Measurements from ENCODE around the gene AKAP13. TPM values are rescaled to one million over a fixed set of nuclear protein-coding genes. Genes with fewer than 3 reads are reported as not detected.

Gene AKAP13
- total RNA-seq, 2 experiments from 2014 or later, result 79.4 to 83.2 TPM

DNA sequence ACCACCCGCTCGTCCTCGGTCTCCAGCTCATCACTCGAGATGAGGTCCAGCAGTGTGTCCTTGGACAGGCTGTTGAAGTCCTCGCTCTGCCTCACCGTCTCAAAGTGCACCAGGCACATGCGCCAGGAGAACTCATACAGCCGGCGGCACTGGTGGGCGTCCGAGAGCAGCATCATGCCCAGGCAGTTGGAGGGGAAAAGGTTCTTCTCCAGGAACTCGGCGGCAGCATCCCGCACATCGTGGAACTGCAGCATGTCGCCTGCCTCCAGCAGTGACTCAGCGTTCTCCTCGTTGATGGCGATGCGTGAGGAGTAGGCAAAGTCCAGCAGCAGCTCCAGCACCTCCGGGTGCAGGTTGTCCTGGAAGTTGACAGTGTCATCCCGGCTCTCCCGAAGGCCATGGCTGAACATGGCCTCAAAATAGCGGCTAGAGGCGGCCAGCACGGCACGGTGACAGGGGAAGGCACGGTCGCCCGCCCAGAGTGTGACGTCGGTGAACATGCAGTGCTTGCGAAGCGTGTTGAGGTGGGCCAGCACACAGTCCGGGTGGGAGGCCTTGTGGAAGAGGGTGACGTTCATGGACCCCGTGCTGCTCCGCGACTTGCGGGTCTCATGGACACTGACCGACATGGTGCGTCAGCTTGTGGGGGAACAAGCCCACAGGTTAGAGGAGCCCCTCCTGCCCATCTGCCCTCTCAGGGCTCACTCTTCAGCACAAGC is 388.9 kb downstream of the AKAP13 start:
- CTCF ChIA-PET, result interaction anchor here (0.8 kb wide), 1 partner anchor 38 kb away, joined by 4 read pairs; no protein-coding TSS in a partner anchor
- Mint-ChIP-seq H3K36me3 (ENCODE audit: low read depth) (no peaks in the 10 kb centered on the region), H3K4me1 (ENCODE audit: low read depth) (peaks cover 4% of the 10 kb centered on the region), H3K4me3 (no peak overlapping the region), H3K9me3 (no peaks in the 10 kb centered on the region), H3K27me3 (ENCODE audit: low read depth) (no peaks in the 10 kb centered on the region), H3K27ac (no peak overlapping the region)
- intact Hi-C loops (cut with micrococcal nuclease), result no loop called here
- no peak for DNase-seq

DNA sequence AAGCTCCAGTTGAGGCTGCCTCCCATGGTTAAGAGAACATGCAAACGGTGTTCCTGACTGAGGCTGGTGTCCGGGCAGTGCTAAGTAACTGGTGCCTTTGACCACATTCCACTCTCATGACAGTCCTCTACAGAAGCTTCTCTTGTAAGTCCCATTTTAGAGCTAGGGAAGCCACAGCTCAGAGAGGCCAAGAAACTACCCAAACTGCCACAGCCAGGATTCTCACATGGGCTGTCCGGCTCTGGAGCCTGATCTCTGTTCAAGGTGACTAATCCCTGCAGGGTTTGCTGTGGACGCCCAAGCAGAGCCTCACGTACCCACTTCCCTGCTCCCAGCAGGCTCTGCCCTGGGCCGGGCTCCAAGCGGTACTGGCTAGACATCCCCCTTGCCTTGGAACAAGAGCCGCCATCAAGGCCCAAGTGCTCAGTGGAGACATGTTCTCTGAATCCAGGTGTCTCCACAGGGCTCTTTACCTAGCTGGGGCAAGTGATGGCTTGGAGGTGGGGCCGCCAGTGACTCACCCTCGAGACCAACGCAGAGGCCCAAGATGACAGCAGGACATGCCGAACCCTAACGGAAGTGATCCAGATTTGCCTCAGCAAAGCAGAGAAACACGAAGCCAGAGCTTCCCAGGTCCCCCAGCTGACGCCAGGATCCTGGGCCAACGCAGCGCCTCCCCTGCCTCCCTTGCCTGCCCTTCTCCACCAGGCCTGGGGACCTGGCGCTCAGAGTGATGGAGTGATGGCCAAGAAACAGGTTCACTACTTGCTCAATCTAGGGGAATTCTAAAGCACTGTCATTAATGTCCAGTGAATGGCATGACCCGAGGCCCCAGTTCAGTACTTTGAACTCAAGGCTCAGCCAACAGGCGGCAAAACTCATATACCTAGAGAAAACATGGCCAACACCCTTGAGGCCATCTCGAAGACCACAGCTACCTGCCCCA is 390.0 kb downstream of the AKAP13 start:
- Mint-ChIP-seq H3K4me1 (ENCODE audit: low read depth) (peaks cover 4% of the 10 kb centered on the region), H3K36me3 (ENCODE audit: low read depth) (no peaks in the 10 kb centered on the region), H3K4me3 (no peak overlapping the region), H3K27ac (no peak overlapping the region), H3K9me3 (no peaks in the 10 kb centered on the region), H3K27me3 (ENCODE audit: low read depth) (no peaks in the 10 kb centered on the region)
- no peak for DNase-seq
- intact Hi-C loops (cut with micrococcal nuclease), result no loop called here
- CTCF ChIA-PET, result no interaction called here

DNA sequence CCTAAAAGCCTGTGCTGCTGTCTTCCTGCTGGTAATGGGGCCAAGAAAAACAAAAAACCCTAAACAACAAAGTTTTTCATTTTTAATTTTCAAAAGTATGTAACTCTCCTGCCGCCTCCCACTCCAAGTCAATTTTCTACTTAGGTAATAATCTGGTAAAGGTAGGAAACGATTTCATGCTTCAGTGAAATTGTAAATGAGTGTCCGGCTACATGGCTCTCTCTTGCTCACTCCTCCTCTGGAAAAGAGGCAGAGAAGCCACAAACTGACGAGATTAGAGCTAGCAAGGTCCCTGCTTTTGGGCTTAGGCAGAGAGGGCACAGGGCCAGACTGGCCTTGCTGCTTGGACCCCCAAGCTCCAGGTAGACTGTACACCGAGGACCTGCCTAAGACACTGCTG is 390.9 kb downstream of the AKAP13 start:
- intact Hi-C loops (cut with micrococcal nuclease), result no loop called here
- H3K4me1 Mint-ChIP-seq (ENCODE audit: low read depth), result peaks cover 4% of the 10 kb centered on the region
- no peaks in the 10 kb centered on the region for H3K9me3 Mint-ChIP-seq
- no peaks in the 10 kb centered on the region for H3K36me3 Mint-ChIP-seq (ENCODE audit: low read depth)
- no peak overlapping the region for H3K27ac Mint-ChIP-seq
- CTCF ChIA-PET, result no interaction called here
- no peak for DNase-seq
- H3K4me3 Mint-ChIP-seq, result no peak overlapping the region
- no peaks in the 10 kb centered on the region for H3K27me3 Mint-ChIP-seq (ENCODE audit: low read depth)

DNA sequence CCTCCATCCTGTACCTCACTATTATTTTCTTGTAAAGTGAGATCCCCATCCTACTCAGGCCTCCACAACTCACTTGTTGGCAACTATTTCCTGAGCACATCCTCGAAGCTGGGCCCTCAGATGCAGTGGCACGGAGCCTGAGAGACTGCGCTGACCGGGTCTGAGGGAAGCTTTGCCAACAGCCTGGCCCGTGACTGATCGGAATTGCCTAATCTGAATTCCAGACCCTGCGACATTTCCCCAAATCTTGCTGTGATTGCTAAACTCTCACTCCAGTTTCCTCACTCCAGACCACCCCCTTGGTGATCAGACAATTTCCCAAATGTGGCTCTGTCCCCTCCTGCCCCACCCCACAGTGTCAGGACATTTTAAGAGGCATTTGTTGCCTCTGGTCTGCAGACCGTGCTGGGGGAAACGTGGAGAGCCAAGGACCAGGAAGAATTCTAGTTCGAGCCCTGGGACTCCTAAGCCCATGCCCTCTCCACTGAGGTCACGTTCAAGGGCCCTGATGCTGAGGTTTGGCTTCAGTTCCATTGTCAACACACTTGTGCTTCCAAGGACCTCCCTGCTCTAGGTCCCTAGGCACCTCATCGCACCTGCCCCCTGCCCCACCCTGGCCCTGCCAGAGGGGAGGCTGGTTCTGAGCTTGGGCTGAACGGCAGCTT is 391.5 kb downstream of the AKAP13 start:
- no peak for DNase-seq
- CTCF ChIA-PET, result no interaction called here
- peak overlapping the region; percentile 50 for H3K27ac Mint-ChIP-seq
- peaks cover 5% of the 10 kb centered on the region for H3K4me1 Mint-ChIP-seq (ENCODE audit: low read depth)
- intact Hi-C loops (cut with micrococcal nuclease), result no loop called here
- no peak overlapping the region for H3K4me3 Mint-ChIP-seq
- H3K27me3 Mint-ChIP-seq (ENCODE audit: low read depth), result no peaks in the 10 kb centered on the region
- no peaks in the 10 kb centered on the region for H3K9me3 Mint-ChIP-seq
- no peaks in the 10 kb centered on the region for H3K36me3 Mint-ChIP-seq (ENCODE audit: low read depth)

DNA sequence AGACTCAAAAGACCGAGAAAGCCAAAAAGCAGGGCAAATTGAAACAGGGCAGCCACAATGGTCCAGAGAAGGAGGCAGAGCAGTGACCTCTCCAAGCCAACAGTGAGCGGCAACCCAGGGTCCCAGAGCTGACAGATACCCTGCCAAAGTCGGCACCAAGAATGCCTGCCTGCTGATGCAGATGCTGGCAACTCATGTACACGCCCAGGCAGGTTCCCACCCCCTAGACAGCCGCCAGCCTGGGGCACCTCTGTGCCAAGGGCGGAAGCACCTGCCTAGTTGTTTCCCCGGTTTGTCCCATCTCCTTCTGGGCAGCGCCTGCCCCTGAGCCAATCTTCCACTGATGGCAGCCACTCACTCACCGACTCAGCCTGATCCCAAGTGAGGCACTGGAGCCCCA is 392.3 kb downstream of the AKAP13 start:
- Mint-ChIP-seq H3K4me3 (no peak overlapping the region), H3K4me1 (ENCODE audit: low read depth) (peaks cover 8% of the 10 kb centered on the region), H3K27ac (no peak overlapping the region), H3K9me3 (no peaks in the 10 kb centered on the region), H3K27me3 (ENCODE audit: low read depth) (no peaks in the 10 kb centered on the region), H3K36me3 (ENCODE audit: low read depth) (no peaks in the 10 kb centered on the region)
- no peak for DNase-seq
- intact Hi-C loops (cut with micrococcal nuclease), result no loop called here
- CTCF ChIA-PET, result interaction anchor here (0.6 kb wide), 1 partner anchor 586 kb away, joined by 3 read pairs; no protein-coding TSS in a partner anchor

DNA sequence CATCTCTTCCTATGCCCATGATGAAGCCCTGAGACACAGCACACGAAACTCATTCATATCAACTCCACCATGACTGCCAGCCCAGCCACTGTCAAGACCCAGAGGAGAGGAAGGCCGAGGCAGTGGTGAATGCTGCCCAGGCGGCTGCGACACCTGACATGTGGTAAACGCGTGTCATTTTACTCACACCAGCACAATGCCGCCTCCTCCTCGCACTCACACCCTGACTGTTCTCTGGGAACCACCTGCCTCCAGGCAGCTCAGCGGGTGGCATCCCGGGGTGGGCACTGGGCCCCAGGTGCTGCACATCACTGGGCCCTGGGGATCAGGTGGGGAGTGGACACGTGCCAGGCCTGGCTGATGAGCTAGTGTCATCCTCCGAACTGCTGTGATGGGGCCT is 392.8 kb downstream of the AKAP13 start:
- Mint-ChIP-seq H3K9me3 (no peaks in the 10 kb centered on the region), H3K4me3 (no peak overlapping the region), H3K27me3 (ENCODE audit: low read depth) (no peaks in the 10 kb centered on the region), H3K36me3 (ENCODE audit: low read depth) (no peaks in the 10 kb centered on the region), H3K27ac (no peak overlapping the region), H3K4me1 (ENCODE audit: low read depth) (peaks cover 9% of the 10 kb centered on the region)
- CTCF ChIA-PET, result interaction anchor here (0.6 kb wide), 1 partner anchor 586 kb away, joined by 3 read pairs; no protein-coding TSS in a partner anchor
- intact Hi-C loops (cut with micrococcal nuclease), result no loop called here
- no peak for DNase-seq

DNA sequence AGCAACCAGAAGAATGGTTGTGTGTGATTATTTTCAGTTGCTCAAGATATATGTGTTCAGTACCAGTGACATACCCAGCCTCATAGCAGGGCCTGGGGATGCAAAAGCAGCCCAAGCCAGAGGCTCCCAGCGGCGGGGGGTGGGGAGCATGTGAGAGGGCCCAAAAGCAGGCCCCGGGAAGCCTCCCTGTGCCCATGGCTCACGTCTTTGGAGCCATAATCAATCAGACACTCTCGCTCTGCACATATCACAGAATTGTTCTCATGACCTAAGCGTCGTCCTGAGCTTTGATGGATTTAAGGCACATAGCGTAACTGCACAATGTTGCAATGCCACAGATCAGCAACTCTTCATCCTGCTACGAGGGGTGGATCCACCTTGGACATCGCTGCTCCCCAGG is 393.6 kb downstream of the AKAP13 start:
- H3K27me3 Mint-ChIP-seq (ENCODE audit: low read depth), result no peaks in the 10 kb centered on the region
- no peaks in the 10 kb centered on the region for H3K9me3 Mint-ChIP-seq
- peaks cover 9% of the 10 kb centered on the region for H3K4me1 Mint-ChIP-seq (ENCODE audit: low read depth)
- CTCF ChIA-PET, result no interaction called here
- DNase-seq, result no peak
- H3K27ac Mint-ChIP-seq, result peak overlapping the region; percentile 35
- no peak overlapping the region for H3K4me3 Mint-ChIP-seq
- no peaks in the 10 kb centered on the region for H3K36me3 Mint-ChIP-seq (ENCODE audit: low read depth)
- intact Hi-C loops (cut with micrococcal nuclease), result no loop called here

DNA sequence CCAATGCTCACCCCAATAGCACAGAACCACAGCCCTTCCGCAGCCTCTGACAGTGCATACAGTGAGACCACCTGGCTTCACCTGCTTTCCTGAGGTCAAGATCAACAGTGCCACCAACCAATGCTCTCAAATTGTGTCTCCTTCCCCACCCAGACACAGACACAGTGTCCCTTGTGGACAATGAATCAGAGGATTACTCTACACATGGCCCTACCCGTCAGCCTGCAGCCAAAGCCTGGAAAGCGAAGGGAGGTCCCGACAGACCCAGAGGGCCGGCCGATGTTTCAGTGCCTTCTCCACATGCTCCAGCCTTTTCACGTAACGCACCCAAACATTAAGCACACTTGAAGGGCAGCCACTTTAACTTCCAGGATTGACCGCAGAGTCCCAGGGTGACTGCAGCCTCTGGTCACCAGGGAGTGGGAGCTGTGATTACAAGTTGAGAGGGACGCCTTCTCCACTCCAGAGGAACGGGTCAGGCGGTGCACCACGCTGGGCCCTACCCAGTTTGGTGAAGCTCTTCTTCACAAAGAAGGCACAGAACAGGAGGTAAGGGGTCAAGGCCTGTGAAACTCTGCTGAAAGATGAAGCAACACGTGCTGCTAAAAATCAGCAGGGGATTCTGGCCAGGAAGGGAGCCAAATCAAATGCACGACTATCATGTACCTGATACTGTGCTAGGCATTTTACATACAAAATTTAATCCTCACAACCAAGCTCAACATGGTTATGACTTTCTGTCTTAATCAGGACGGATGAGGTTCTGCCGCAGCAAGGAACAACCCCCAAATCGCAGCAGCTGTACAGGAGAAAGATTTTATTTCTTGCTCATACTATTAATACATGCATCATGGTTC is 397.1 kb downstream of the AKAP13 start:
- H3K27me3 Mint-ChIP-seq (ENCODE audit: low read depth), result no peaks in the 10 kb centered on the region
- CTCF ChIA-PET, result interaction anchor here (1.3 kb wide), 1 partner anchor 48 kb away, joined by 4 read pairs; no protein-coding TSS in a partner anchor
- DNase-seq, result no peak
- peaks cover 27% of the 10 kb centered on the region for H3K4me1 Mint-ChIP-seq (ENCODE audit: low read depth)
- no peaks in the 10 kb centered on the region for H3K36me3 Mint-ChIP-seq (ENCODE audit: low read depth)
- H3K9me3 Mint-ChIP-seq, result no peaks in the 10 kb centered on the region
- H3K4me3 Mint-ChIP-seq, result no peak overlapping the region
- no peak overlapping the region for H3K27ac Mint-ChIP-seq
- intact Hi-C loops (cut with micrococcal nuclease), result no loop called here

DNA sequence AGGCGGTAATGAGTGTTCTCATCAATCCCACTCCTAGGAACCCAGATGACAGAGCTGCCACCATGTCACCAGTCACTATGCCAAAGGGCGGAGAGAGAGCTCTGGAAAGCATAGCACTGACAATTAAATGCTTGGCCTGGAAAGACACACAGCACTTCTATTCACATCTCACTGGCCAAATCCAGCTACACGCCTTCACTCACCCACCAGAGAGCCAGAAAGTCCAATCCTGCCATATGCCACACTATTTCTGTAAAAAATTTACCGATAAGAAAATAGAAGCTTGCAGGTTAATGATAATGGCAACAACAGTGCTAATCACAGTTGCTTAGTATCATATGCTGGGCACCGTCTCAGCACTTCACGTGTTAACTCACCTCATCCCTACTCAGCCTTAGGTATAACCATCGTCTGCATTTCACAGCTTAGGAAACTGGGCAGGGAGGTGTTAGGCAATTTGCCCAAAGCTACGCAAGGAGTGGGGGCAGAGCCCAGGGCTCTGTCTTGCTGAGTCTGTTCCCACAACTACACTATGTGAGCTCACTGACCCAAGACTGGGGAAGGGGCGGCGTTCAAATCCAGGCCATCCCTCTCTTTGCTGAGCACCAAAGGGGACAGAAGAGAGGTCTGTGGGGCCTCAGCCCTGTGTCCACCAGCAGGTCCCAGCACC is 397.8 kb downstream of the AKAP13 start:
- no peaks in the 10 kb centered on the region for H3K27me3 Mint-ChIP-seq (ENCODE audit: low read depth)
- no peak overlapping the region for H3K4me3 Mint-ChIP-seq
- intact Hi-C loops (cut with micrococcal nuclease), result no loop called here
- DNase-seq, result no peak
- H3K27ac Mint-ChIP-seq, result no peak overlapping the region
- no peaks in the 10 kb centered on the region for H3K9me3 Mint-ChIP-seq
- peaks cover 30% of the 10 kb centered on the region for H3K4me1 Mint-ChIP-seq (ENCODE audit: low read depth)
- H3K36me3 Mint-ChIP-seq (ENCODE audit: low read depth), result no peaks in the 10 kb centered on the region
- CTCF ChIA-PET, result interaction anchor here (1.2 to 1.3 kb wide), 2 partner anchors 9 to 48 kb away, joined by 3 to 4 read pairs; no protein-coding TSS in a partner anchor

DNA sequence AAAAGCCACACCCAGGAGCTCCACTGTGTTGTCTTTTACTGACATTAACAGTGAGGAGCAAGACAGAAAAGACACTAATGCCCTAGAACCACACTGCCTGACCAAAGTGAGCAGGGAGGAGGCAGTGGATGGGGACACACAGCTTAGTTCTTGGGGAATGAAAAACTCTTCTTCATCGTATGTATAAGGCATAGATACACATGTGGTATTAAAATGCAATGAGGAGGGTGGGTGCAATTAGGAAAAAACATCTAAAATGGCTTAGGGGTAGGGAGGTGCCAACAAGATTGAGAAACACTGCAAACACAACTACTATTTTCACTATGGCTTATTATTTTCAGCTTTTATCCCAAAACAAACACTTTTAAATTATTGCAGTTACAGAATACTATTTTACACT is 398.8 kb downstream of the AKAP13 start:
- CTCF ChIA-PET, result interaction anchor here (1.2 kb wide), 1 partner anchor 8 kb away, joined by 3 read pairs; no protein-coding TSS in a partner anchor
- H3K27me3 Mint-ChIP-seq (ENCODE audit: low read depth), result no peaks in the 10 kb centered on the region
- no peaks in the 10 kb centered on the region for H3K9me3 Mint-ChIP-seq
- no peak overlapping the region for H3K27ac Mint-ChIP-seq
- no peak for DNase-seq
- H3K36me3 Mint-ChIP-seq (ENCODE audit: low read depth), result no peaks in the 10 kb centered on the region
- peaks cover 32% of the 10 kb centered on the region for H3K4me1 Mint-ChIP-seq (ENCODE audit: low read depth)
- H3K4me3 Mint-ChIP-seq, result no peak overlapping the region
- intact Hi-C loops (cut with micrococcal nuclease), result no loop called here

DNA sequence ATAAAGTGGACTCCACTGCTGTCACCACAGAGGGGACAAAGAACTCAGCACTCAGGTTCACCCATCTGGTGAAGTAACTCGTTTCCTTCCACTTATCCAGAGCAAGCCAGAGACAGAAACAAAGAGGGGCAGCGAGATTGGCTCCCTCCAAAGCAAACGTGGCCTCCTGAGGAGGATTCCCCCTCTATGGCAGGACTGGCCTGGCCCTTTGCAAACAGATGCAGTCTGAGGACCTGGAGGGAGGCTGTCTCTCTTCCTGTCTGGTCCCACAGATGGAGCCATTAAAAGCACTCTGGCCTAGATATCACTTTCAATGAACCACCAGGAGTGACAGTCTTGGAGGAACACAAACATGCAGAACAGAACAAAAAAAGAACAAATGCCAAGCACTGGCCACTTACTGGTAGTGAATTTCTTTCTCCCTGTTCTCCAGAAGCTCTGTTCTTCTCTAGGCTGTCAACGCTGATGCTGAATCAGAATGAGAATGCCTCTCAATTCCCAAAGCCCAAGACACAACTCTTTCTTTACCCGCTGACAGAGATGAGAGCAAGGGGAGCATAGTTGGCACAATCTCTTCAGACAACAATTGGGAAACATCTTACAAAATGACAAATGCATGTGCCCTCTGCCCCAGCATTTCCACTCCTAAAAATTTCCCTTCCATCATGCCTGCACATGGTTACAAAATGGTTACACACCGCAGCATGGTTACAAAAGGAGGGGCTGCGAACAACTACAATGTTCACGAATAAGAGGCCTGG is 400.0 kb downstream of the AKAP13 start:
- H3K27me3 Mint-ChIP-seq (ENCODE audit: low read depth), result no peaks in the 10 kb centered on the region
- CTCF ChIA-PET, result no interaction called here
- intact Hi-C loops (cut with micrococcal nuclease), result no loop called here
- no peak overlapping the region for H3K4me3 Mint-ChIP-seq
- peaks cover 42% of the 10 kb centered on the region for H3K4me1 Mint-ChIP-seq (ENCODE audit: low read depth)
- no peak overlapping the region for H3K27ac Mint-ChIP-seq
- DNase-seq, result no peak
- H3K36me3 Mint-ChIP-seq (ENCODE audit: low read depth), result no peaks in the 10 kb centered on the region
- H3K9me3 Mint-ChIP-seq, result no peaks in the 10 kb centered on the region
